GM12892 (cell line): ENCODE data around the gene ZNF232.
"Not testable (repeated sequence)": the region's sequence is repeated elsewhere in the genome, so short reads cannot be mapped to it uniquely, and the experiment has no call there.

Experiments used
- POLR2A ChIP-seq: IDR thresholded peaks from 2 replicates; pipeline ENCODE4 v1.6.1; 2011; ENCODE audit warnings: low read depth, low read length, control low read depth
- TAF1 ChIP-seq: IDR thresholded peaks from 2 replicates; pipeline ENCODE4 v1.6.1; 2011; ENCODE audit warnings: low read depth, mild to moderate bottlenecking, control low read depth, low read length, borderline replicate concordance

- TF ChIP-seq TAF1, POLR2A: not testable (repeated sequence)
Observed at GRCh38 chr17:5131799-5132502, 20.3 kb upstream of the ZNF232 start.
